ENCODE measurements around the gene HADHB. TPM values are rescaled to one million over a fixed set of nuclear protein-coding genes. Genes with fewer than 3 reads are reported as not detected.

HADHB gene
- total RNA-seq (2014; rRNA removed; shearing (Covaris generic)), result 113 and 120 TPM in 2 replicates
- polyA plus RNA-seq (2014; cell fraction: nucleus; rRNA removed), result 84.1 and 98.7 TPM in 2 replicates

- peak; percentile 87 for DNase-seq (ENCODE audit: extremely low read depth, low read depth)
These were observed at the start of gene HADHB, which contains the start of gene HADHA for GRCh38 chr2:26244309-26245230. HADHB (plus strand) TSS chr2:26244939; CDS start chr2:26254255, 9,316 bp downstream. HADHA (minus strand) TSS chr2:26244632; CDS start chr2:26244596, 36 bp downstream.

- DNase-seq (ENCODE audit: extremely low read depth, low read depth), result no peak
These were observed 49.4 kb upstream of the HADHB start for GRCh38 chr2:26195040-26195984.

- DNase-seq (ENCODE audit: extremely low read depth, low read depth), result no peak
These were observed 47.9 kb upstream of the HADHB start for GRCh38 chr2:26196683-26197418.

DNA sequence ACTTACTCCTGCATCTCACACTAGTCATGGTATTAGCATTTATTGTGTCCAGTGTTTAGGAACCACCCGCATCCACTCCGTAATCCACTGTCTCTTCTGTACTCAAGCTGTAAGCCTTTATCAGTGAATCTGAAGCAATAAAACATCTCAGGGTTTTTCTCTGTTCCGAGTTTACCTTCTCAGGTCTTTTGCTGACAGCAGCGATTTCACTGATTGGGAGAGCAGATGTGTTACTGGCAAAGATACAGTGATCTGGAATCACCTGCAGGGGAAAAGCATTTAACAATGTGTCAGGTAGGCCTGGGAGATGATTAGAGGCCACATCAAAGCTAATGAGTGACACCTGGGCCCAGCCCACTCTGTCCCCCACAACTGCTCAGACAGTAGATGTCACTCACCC is 47.2 kb upstream of the HADHB start:
- no peak for DNase-seq (ENCODE audit: extremely low read depth, low read depth)

DNA sequence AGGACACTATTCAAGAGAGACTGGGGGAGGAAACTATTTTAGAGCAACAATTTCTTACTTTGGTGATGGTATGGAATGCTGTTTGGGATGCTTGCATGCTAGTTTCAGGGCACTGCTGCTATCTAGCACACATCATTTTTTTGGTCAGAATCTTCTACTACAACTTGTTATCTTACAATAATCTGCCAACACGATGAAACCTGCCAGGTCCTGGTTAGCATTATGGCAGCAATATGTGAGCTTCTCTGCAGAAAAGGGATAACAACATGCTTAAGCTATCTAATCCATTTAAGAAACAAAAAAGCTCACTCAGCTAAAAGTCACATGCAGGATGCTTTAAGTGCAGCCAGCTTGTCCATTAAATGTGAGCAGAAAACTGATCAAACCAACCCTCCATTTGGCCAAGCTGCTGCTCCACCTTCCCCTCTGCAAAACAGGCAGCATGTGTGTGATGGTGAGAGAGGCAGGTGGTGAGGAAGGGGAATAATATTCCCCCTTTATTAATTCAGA is 41.7 kb upstream of the HADHB start:
- no peak for DNase-seq (ENCODE audit: extremely low read depth, low read depth)

- no peak for DNase-seq (ENCODE audit: extremely low read depth, low read depth)
These were observed 40.8 kb upstream of the HADHB start for GRCh38 chr2:26203906-26204305.

- DNase-seq (ENCODE audit: extremely low read depth, low read depth), result no peak
These were observed 32.7 kb upstream of the HADHB start for GRCh38 chr2:26212011-26212410.

DNA sequence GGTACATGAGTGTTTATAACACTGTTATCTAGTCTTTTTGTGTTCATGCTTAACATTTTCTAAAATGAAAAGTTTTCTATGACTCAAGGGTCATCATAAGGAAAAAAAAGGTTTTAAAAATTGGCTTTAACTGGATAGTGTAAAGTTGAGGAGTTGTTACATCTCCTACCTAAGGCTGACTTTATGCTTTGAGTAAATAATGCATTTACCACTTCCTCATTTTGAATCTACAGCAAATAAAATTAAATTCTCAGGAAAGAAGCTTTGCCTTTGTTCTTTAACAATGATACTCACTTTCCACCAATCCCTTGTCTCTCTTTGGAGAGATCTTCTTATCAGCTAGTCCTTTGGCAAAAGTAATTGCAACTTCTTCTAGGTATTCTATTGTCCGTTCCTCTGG is 30.0 kb upstream of the HADHB start:
- DNase-seq (ENCODE audit: extremely low read depth, low read depth), result no peak

- no peak for DNase-seq (ENCODE audit: extremely low read depth, low read depth)
These were observed 28.9 kb upstream of the HADHB start for GRCh38 chr2:26215833-26216232.

GRCh38 chr2:26216587-26216986 is 28.2 kb upstream of the HADHB start:
- no peak for DNase-seq (ENCODE audit: extremely low read depth, low read depth)

DNA sequence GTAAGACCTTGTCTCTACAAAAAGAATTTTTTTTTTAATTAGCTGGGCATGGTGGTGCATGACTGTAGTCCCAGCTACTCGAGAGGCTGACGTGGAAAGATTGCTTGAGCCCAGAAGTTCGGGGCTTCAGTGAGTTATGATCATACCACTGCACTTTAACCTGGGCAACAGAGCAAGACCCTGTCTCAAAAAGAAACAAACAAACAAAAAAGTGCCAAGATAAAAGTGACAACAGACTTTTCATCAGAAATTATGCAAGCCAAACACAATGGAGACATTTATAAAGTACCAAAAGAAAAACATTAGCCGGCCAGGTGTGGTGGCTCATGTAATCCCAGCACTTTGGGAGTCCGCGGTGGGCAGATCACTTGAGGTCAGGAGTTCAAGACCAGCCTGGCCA is 27.0 kb upstream of the HADHB start:
- no peak for DNase-seq (ENCODE audit: extremely low read depth, low read depth)

DNA sequence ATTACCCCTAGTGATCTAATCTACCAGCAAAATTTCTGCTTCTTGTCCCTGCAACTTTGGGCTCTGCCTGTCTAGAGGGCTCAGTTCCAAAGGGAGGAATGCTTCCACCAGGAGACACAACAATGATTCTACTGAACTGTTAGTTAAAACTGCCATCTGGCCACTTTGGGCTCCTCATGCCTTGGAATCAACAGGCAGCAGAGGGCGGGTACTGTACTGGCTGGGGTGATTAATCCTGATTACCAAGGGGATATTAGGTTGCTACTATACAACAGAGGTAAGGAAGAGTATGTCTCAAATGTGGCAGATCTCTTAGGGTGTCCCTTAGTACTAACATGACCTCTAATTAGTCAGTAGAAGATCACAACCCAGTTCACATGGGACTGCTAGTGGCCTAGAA is 21.7 kb upstream of the HADHB start:
- no peak for DNase-seq (ENCODE audit: extremely low read depth, low read depth)

- DNase-seq (ENCODE audit: extremely low read depth, low read depth), result no peak
These were observed 20.6 kb upstream of the HADHB start for GRCh38 chr2:26224095-26224494.

DNA sequence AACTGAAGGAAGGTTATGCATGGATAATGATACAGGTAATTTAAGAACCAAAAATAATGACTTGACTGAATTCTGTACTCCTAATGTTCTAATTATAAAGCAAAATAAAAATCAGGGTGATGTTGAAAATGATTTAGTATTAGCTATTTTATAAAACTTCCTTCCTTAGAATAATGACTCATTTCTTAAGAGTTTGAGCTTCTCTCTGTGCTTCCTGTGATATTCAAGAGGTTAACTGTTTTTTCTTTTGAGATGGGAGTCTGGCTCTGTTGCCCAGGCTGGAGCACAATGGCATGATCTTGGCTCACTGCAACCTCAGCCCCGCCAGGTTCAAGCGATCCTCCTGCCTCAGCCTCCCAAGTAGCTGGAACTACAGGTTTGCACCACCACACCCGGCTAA is 15.1 kb upstream of the HADHB start:
- DNase-seq (ENCODE audit: extremely low read depth, low read depth), result no peak

DNA sequence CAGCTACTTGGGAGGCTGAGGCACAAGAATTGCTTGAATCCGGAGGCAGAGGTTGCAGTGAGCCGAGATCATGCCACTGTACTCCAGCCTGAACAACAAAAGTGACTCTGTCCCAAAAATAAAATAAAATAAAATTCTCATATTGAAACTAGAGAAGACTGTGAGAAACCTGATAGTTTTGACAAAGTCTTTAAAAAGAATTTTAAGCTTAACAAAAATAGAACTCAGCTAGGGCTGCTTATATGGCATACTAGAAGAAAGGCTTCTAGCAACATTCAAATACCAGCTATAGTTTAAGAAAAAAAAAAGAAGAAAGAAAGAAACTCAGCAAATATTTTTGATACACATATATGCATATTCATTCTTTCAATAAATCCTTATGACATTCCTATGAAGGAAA is 13.9 kb upstream of the HADHB start:
- no peak for DNase-seq (ENCODE audit: extremely low read depth, low read depth)

DNA sequence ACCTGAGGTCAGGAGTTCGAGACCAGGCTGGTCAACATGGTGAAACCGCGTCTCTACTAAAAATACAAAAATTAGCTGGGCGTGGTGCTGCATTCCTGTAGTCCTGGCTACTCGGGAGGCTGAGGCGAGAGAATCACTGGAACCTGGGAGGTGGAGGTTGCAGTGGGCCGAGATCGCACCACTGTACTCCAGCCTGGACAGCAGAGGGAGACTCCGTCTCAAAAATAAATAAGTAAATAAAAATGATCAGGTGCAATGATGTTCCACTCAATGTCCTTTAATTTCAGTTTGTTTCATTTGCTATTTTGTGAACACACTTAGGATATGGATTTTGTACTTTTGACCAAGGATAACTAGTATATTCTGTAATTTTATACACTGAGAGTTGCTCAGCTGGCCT is 9.7 kb upstream of the HADHB start:
- no peak for DNase-seq (ENCODE audit: extremely low read depth, low read depth)

DNA sequence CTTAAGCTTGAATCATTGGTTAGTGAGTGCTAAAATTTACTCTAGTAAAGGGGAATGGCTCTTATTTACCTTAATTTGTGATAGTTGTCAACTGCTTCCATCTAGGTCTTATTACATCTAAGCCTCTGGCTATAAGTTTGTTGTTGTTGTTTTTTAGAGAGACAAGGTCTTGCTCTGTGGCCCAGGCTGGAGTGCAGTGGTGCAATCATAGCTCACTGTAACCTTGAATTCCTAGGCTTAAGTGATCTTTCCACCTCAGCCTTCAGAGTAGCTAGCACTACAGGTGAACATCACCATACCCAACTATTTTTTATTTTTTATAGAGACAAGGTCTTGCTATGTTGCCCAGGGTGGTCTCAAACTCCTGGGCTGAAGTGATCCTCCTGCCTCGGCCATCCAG is 6.9 kb upstream of the HADHB start:
- no peak for DNase-seq (ENCODE audit: extremely low read depth, low read depth)

DNA sequence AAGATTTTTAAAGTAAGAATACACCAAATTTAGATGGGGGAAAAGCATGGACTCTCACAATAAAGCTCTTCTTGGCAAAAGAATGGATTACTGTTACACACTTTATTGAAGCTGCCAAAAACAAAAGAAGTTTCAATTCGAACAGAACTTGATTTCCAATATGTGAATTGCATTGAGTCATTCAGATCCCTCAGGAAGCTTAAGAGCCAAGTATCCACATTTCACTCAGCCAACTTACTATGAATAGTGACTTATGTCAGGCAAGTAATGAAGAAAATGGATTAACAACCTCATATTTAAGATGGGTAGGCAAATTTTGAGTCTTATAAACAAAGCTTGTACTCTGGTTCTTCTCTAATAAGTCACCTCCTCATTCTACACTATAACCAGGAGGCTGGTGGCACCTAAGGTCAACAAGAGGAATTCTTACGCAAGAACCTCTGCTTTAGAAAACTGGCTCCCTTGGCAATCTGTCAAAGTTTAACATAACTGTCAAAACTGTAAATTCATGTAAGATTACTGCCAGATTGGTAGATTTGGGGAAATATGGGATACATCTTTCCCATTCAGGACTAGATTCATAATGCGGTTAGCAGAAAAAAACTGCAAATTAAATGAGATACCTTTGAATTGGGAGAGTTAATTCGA is 6.3 kb upstream of the HADHB start:
- DNase-seq (ENCODE audit: extremely low read depth, low read depth), result no peak

DNA sequence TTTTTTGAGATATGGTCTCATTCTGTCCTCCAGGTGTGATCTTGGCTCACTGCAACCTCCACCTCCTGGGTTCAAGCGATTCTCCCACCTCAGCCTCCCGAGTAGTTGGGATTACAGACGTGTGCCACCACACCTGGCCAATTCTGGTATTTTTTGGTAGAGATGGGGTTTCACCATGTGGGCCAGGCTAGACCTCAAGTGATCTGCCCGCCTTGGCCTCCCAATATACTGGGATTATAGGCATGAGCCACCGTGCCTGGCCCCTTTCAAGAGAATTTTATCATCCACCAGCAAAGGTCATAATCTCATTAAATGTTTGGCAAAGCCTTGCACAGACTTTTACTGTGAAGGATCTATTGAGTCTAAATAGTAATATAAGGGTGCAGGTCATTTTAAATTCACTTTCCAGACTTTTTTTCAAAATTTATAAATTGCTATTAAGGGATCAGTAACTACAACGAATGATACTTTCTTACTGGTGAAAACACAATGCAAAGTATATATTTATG is 2.8 kb upstream of the HADHB start:
- DNase-seq (ENCODE audit: extremely low read depth, low read depth), result no peak

All from NCI-H460 (cell line).